ENCODE data around the gene SLC44A5. TPM values are rescaled to one million over a fixed set of nuclear protein-coding genes. Genes with fewer than 3 reads are reported as not detected.

SLC44A5 gene
- total and polyA plus RNA-seq, 4 donors, result 0.13 to 1.1 (median 0.22) TPM

- no peaks in the 10 kb centered on the region for H3K4me1 ChIP-seq (ENCODE audit: control insufficient read depth in 4 of 4, insufficient read depth in 4 of 4, low read length in 3 of 4)
- H3K9me3 ChIP-seq (ENCODE audit: control insufficient read depth in 4 of 4, low read length in 3 of 4), result no peaks in the 10 kb centered on the region
- H3K4me3 ChIP-seq (ENCODE audit: low read depth in 1 of 3, low read length in 3 of 3), result no peak overlapping the region
- no peaks in the 10 kb centered on the region for H3K36me3 ChIP-seq (ENCODE audit: control insufficient read depth in 4 of 4, insufficient read depth in 3 of 4, low read depth in 1 of 4, low read length in 3 of 4)
- 72% methylated on average over 4 of the region's 4 CpGs for WGBS
- TF ChIP-seq MAX (IDR thresholded peaks at IDR 0.05) (no peak), GABPA (IDR thresholded peaks at IDR 0.05 in 1 of 2, conservative IDR thresholded peaks at IDR 0.05 in 1 of 2) (no peak), CTCF (IDR thresholded peaks at IDR 0.05; ENCODE audit: low read depth, low read length, missing input control) (no peak), FOXA1 (IDR thresholded peaks at IDR 0.05) (no peak), FOXA2 (IDR thresholded peaks at IDR 0.05) (no peak), EGR1 (IDR thresholded peaks at IDR 0.05; ENCODE audit: low read depth in 2 of 2) (no peak), ATF3 (IDR thresholded peaks at IDR 0.05) (no peak), TAF1 (conservative IDR thresholded peaks at IDR 0.05) (no peak), RAD21 (IDR thresholded peaks at IDR 0.05) (no peak), HNF4G (IDR thresholded peaks at IDR 0.05) (no peak), SP1 (IDR thresholded peaks at IDR 0.05) (no peak), RXRA (IDR thresholded peaks at IDR 0.05) (no peak), NR2F2 (IDR thresholded peaks at IDR 0.05) (no peak), REST (IDR thresholded peaks at IDR 0.05) (no peak), HNF4A (conservative IDR thresholded peaks at IDR 0.05) (no peak), ZBTB33 (IDR thresholded peaks at IDR 0.05) (no peak)
- H3K27me3 ChIP-seq (ENCODE audit: control insufficient read depth in 4 of 4, insufficient read depth in 4 of 4, low read length in 3 of 4), result no peaks in the 10 kb centered on the region
- H3K9ac ChIP-seq (ENCODE audit: low read depth in 1 of 2, low read length in 2 of 2), result no peak overlapping the region
- H3K27ac ChIP-seq (ENCODE audit: low read depth in 1 of 2, low read length in 2 of 2), result no peak overlapping the region
- no peak for DNase-seq (ENCODE audit: low spot score)
These were observed 268.1 kb downstream of the SLC44A5 start for GRCh38 chr1:75342786-75343185.

GRCh38 chr1:75341537-75341936 is 269.4 kb downstream of the SLC44A5 start:
- Histone ChIP-seq H3K9me3 (ENCODE audit: control insufficient read depth in 4 of 4, low read length in 3 of 4) (no peaks in the 10 kb centered on the region), H3K27me3 (ENCODE audit: control insufficient read depth in 4 of 4, insufficient read depth in 4 of 4, low read length in 3 of 4) (peaks cover 0 to 2% (median 0%) of the 10 kb centered on the region in 4 donors), H3K36me3 (ENCODE audit: control insufficient read depth in 4 of 4, insufficient read depth in 3 of 4, low read depth in 1 of 4, low read length in 3 of 4) (no peaks in the 10 kb centered on the region), H3K9ac (ENCODE audit: low read depth in 1 of 2, low read length in 2 of 2) (no peak overlapping the region), H3K4me3 (ENCODE audit: low read depth in 1 of 3, low read length in 3 of 3) (no peak overlapping the region), H3K27ac (ENCODE audit: low read depth in 1 of 2, low read length in 2 of 2) (no peak overlapping the region), H3K4me1 (ENCODE audit: control insufficient read depth in 4 of 4, insufficient read depth in 4 of 4, low read length in 3 of 4) (no peaks in the 10 kb centered on the region)
- 69% methylated on average over 3 of the region's 3 CpGs for WGBS
- no peak for DNase-seq (ENCODE audit: low spot score)
- no peak for TF ChIP-seq RXRA (IDR thresholded peaks at IDR 0.05)
- no peak for TF ChIP-seq GABPA (IDR thresholded peaks at IDR 0.05 in 1 of 2, conservative IDR thresholded peaks at IDR 0.05 in 1 of 2)
